K562 (cell line): ENCODE data around the gene CISTR. TPM values are rescaled to one million over a fixed set of nuclear protein-coding genes. Genes with fewer than 3 reads are reported as not detected.

ENCODE experiments used
- ATAC-seq: fragments of 200-7000 bp; cut with Tn5 transposase; 3 replicates; pipeline ENCODE4 v1.9.1; 2020; ENCODE audit warnings: moderate library complexity
- BruUV-seq: library from RNA; stranded (reverse); fragments of 400-500 nt; replicated peaks from 2 replicates; lab custom pipeline; 2021; lab: Mats Ljungman, UMichigan
- CTCF ChIA-PET: fragments of 300-600 bp; formaldehyde crosslinking; extraction: SDS; loops from one replicate; lab custom pipeline; 2021; ENCODE audit warnings: low intra/inter-chr PET ratio; lab: Yijun Ruan, JAX
- POLR2A ChIA-PET: fragments of 300-600, 350-650 bp; sonication (Branson Sonifier 250); formaldehyde crosslinking; extraction: SDS; loops from one replicate; lab custom pipeline; 2021; ENCODE audit warnings: antibody characterized with exemption, inconsistent platforms; lab: Yijun Ruan, JAX
- DNase-seq, 4 experiments: peaks; one replicate each; pipeline versions ENCODE4 v3.0.0 to v3.0.0-alpha.2; 2011 to 2018; ENCODE audit warnings: low spot score in 3 of 4, mixed read lengths in 3 of 4; ENCODE audit errors: extremely low read depth in 1 of 4
- FAIRE-seq: peaks from 2 replicates; lab custom pipeline; 2011; peaks lifted over from hg19 to GRCh38; lab: Jason Lieb, UNC
- H2AFZ ChIP-seq: 2 replicates; pipeline ENCODE4 v1.6.0; 2011; ENCODE audit warnings: low read depth, low read length, control low read depth, inconsistent platforms
- H3K27ac ChIP-seq: fragments of 200-600 bp; 3 replicates; pipeline ENCODE4 v1.8.0; 2011; ENCODE audit warnings: low read depth, mild to moderate bottlenecking, control low read depth, inconsistent platforms, low read length, moderate library complexity, mixed read lengths; ENCODE audit errors: extremely low read depth
- H3K27me3 ChIP-seq, 2 experiments: fragments of 300-600 bp in 1 of 2; 2 replicates in 1 of 2; 3 replicates in 1 of 2; pipeline versions ENCODE4 v1.6.0 to v1.8.0; 2011; ENCODE audit warnings: inconsistent platforms in 2 of 2, low read length in 2 of 2, mild to moderate bottlenecking in 1 of 2, mixed read lengths in 1 of 2, moderate library complexity in 1 of 2; ENCODE audit not compliant: control insufficient read depth in 2 of 2, insufficient read depth in 2 of 2
- H3K36me3 ChIP-seq: fragments of 300-600 bp; 3 replicates; pipeline ENCODE4 v1.8.0; 2011; ENCODE audit warnings: mild to moderate bottlenecking, low read length, inconsistent platforms; ENCODE audit not compliant: control insufficient read depth, insufficient read depth
- H3K4me1 ChIP-seq, 2 experiments: fragments of 200-600 bp in 1 of 2; replicated peaks in 1 of 2; 2 replicates in 1 of 2; 3 replicates in 1 of 2; pipeline versions ENCODE4 v1.5.1 to v1.8.0; 2011; ENCODE audit warnings: inconsistent platforms in 2 of 2, low read length in 2 of 2, mild to moderate bottlenecking in 1 of 2, mixed read lengths in 1 of 2, moderate library complexity in 1 of 2; ENCODE audit not compliant: control insufficient read depth in 2 of 2, insufficient read depth in 2 of 2
- H3K4me2 ChIP-seq: 2 replicates; pipeline ENCODE4 v1.6.1; 2011; ENCODE audit warnings: low read length, control low read depth, inconsistent platforms, mixed read lengths; ENCODE audit not compliant: insufficient read depth
- H3K4me3 ChIP-seq: fragments of 200-600 bp; sonication (generic), shearing (Covaris generic); 2 replicates; pipeline ENCODE4 v1.5.1; 2016; ENCODE audit warnings: control low read depth, inconsistent platforms
- H3K79me2 ChIP-seq: fragments of 200-600 bp; 3 replicates; pipeline ENCODE4 v1.8.0; 2011; ENCODE audit warnings: low read length, inconsistent platforms; ENCODE audit not compliant: control insufficient read depth, insufficient read depth
- H3K9ac ChIP-seq, 2 experiments: 2 replicates each; pipeline versions ENCODE4 v1.6.0 to v1.6.1; 2011; ENCODE audit warnings: low read depth in 2 of 2, low read length in 2 of 2, control low read depth in 1 of 2, inconsistent platforms in 1 of 2, mild to moderate bottlenecking in 1 of 2, mixed read lengths in 1 of 2; ENCODE audit not compliant: insufficient read depth in 1 of 2
- H3K9me1 ChIP-seq: one replicate; pipeline ENCODE4 v1.6.0; 2011; ENCODE audit warnings: inconsistent platforms, mild to moderate bottlenecking, low read length, moderate library complexity; ENCODE audit not compliant: control insufficient read depth, insufficient read depth
- H3K9me3 ChIP-seq: replicated peaks from 2 replicates; pipeline ENCODE4 v1.5.1; 2011; ENCODE audit warnings: low read depth, low read length, inconsistent platforms; ENCODE audit not compliant: control insufficient read depth, insufficient read depth
- H4K20me1 ChIP-seq: replicated peaks from 2 replicates; pipeline ENCODE4 v1.6.1; 2011; ENCODE audit warnings: low read length, inconsistent platforms, mixed read lengths; ENCODE audit not compliant: control insufficient read depth, insufficient read depth
- BRD9 ChIP-seq: fragments of 450-650 bp; IDR thresholded peaks from 2 replicates; pipeline ENCODE4 v1.6.1; 2018; ENCODE audit warnings: low read depth; ENCODE audit not compliant: partially characterized antibody
- HNRNPUL1 ChIP-seq: fragments of 200-400 bp; formaldehyde crosslinking; IDR thresholded peaks from 2 replicates; pipeline ENCODE4 v1.6.1; 2017; ENCODE audit warnings: low read length
- NEUROD1 ChIP-seq: fragments of 150-350 bp; IDR thresholded peaks from 2 replicates; pipeline ENCODE4 v1.6.1; 2014; ENCODE audit warnings: borderline replicate concordance, low read length, low read depth; ENCODE audit not compliant: partially characterized antibody
- RFX7 ChIP-seq: fragments of 250-450 bp; sonication (Bioruptor Pico); IDR thresholded peaks from 2 replicates; pipeline ENCODE4 v1.5.1; 2021; ENCODE audit warnings: mild to moderate bottlenecking
- SMC3 ChIP-seq: conservative IDR thresholded peaks from 2 replicates; pipeline ENCODE4 v1.6.1; 2011; ENCODE audit warnings: low read depth, low read length, improper control_type of control experiment; ENCODE audit not compliant: insufficient read depth
- ZNF551 ChIP-seq: fragments of 250-450 bp; sonication (Bioruptor Pico); IDR thresholded peaks from 2 replicates; pipeline ENCODE4 v1.5.0; 2021; ENCODE audit warnings: mild to moderate bottlenecking, moderate library complexity
- WGBS: fragments of 100-300 bp; shearing (Covaris generic); methylation state at CpG from one replicate; pipeline ENCODE4 v1.1.6; 2016; ENCODE audit warnings: low coverage, mixed read lengths; ENCODE audit not compliant: insufficient coverage; ENCODE audit errors: missing lambda C conversion rate; 5-methylcytosine and 5-hydroxymethylcytosine counted together
- in situ Hi-C: fragments of 300-500 bp; cut with MboI; formaldehyde crosslinking; loops from 4 replicates; pipeline ENCODE4 v1.15.0; 2018; ENCODE audit warnings: inconsistent platforms, mixed read lengths
- intact Hi-C: fragments of 100-400 bp; cut with micrococcal nuclease; formaldehyde crosslinking; loops from 2 replicates; pipeline ENCODE4 v1.14.2; 2022
- polyA plus RNA-seq, 8 experiments: library from polyadenylated mRNA; depleted of rRNA in 4 of 8; stranded (reverse) in 5 of 8; unstranded in 3 of 8; fragments of >200 nt; fragmentation: Nextera tagmentation in 2 of 8; fragmentation: Illumina TruSeq in 1 of 8; extraction: Ambion mirVana in 2 of 8; extraction: Trizol in 1 of 8; gene quantifications; 2 replicates each; pipeline versions ENCODE4 v1.2.1 to v1.2.3, GENCODE V29; 2011 to 2014; ENCODE audit warnings: inconsistent platforms in 1 of 8, missing spikeins in 1 of 8
- total RNA-seq, 7 experiments: library from RNA; depleted of rRNA in 6 of 7; stranded (reverse); fragments of >200 nt in 6 of 7; fragmentation: Illumina TruSeq in 2 of 7; extraction: Trizol in 2 of 7; gene quantifications; 2 replicates each; pipeline versions ENCODE4 v1.2.1 to v1.2.3, GENCODE V29; 2011 to 2021; ENCODE audit warnings: low replicate concordance in 1 of 7
- TF ChIP-seq, protein P1 (sequence below), 2 experiments: fragments of 450-650 bp; formaldehyde crosslinking in 1 of 2; IDR thresholded peaks; 2 replicates each; pipeline versions ENCODE4 v1.4.0 to v1.6.1; 2014 to 2020; ENCODE audit warnings: mild to moderate bottlenecking in 2 of 2, borderline replicate concordance in 1 of 2, low read depth in 1 of 2

The CISTR gene
- total and polyA plus RNA-seq, 9 of the 15 experiments (the other 6 are each of a cell fraction or from before 2014, with no cell fraction given) = not detected

DNA sequence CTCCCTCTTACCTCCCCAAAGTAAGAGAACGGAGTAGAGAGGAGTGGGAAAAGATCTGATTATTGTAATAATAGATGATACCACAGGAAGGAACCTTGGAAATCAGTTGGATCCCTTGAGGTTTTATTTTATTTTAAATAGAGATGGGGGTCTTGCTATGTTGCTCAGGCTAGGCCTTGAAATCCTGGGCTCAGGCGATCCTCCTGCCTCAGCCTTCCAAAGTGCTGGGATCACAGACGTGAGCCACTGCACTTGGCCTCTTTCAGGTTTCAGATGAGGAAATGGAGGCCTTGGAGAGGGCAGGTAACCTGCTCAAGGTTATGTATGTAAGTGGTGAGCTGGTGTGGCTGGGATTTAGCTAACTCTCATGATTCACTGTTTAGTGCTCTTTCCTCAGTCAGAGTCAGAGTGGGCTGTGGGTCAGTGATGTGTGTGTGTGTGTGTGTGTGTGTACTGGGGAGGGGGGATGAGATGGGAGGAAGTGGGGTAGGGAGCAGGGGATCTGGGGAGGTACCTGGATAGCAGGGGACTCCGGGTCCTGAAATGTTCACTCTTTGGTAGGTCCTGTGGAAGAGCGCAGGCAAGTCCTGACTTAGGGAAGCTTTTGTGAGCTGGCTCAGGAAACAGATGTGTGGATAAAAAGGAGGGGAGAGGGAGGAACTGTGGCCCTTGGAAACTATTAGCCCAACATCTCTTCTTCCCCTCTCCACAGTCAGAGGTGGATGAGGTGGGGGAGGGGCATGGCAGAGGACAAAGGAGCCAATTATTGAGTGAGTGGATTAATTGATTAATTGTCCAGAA is 4.7 kb upstream of the CISTR start:
- Histone ChIP-seq H4K20me1 (0 out of 2 replicates have a peak, but pooled peaks cover 4% of the 10 kb centered on the region), H3K79me2 (no peaks in the 10 kb centered on the region), H3K9me1 (no peaks in the 10 kb centered on the region), H3K4me3 (no peak overlapping the region), H3K9me3 (no peaks in the 10 kb centered on the region), H3K9ac (no peak overlapping the region), H3K27me3 (peaks cover 47 to 82% of the 10 kb centered on the region in 2 experiments), H3K4me2 (peak overlapping the region; percentile 42), H2AFZ (peak overlapping the region; percentile 52), H3K4me1 (peaks cover 2 to 9% of the 10 kb centered on the region in 2 experiments; a peak in 3 of 5 replicates), H3K27ac (no peak overlapping the region), H3K36me3 (no peaks in the 10 kb centered on the region)
- in situ Hi-C loops (loop anchor here (25.0 kb wide), 1 partner anchor 456 kb away; no protein-coding TSS in a partner anchor), intact Hi-C loops (no loop called here)
- no peak for DNase-seq
- TF ChIP-seq RFX7 (CRISPR knock-in tag) = no peak
- TF ChIP-seq NEUROD1 = no peak
- TF ChIP-seq BRD9 = no peak
- TF ChIP-seq ZNF551 (CRISPR knock-in tag) = no peak
- no peak for TF ChIP-seq SMC3
- TF ChIP-seq, protein P1, sequence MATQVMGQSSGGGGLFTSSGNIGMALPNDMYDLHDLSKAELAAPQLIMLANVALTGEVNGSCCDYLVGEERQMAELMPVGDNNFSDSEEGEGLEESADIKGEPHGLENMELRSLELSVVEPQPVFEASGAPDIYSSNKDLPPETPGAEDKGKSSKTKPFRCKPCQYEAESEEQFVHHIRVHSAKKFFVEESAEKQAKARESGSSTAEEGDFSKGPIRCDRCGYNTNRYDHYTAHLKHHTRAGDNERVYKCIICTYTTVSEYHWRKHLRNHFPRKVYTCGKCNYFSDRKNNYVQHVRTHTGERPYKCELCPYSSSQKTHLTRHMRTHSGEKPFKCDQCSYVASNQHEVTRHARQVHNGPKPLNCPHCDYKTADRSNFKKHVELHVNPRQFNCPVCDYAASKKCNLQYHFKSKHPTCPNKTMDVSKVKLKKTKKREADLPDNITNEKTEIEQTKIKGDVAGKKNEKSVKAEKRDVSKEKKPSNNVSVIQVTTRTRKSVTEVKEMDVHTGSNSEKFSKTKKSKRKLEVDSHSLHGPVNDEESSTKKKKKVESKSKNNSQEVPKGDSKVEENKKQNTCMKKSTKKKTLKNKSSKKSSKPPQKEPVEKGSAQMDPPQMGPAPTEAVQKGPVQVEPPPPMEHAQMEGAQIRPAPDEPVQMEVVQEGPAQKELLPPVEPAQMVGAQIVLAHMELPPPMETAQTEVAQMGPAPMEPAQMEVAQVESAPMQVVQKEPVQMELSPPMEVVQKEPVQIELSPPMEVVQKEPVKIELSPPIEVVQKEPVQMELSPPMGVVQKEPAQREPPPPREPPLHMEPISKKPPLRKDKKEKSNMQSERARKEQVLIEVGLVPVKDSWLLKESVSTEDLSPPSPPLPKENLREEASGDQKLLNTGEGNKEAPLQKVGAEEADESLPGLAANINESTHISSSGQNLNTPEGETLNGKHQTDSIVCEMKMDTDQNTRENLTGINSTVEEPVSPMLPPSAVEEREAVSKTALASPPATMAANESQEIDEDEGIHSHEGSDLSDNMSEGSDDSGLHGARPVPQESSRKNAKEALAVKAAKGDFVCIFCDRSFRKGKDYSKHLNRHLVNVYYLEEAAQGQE (IDR thresholded peaks at IDR 0.05; ENCODE audit: borderline replicate concordance) = no peak
- TF ChIP-seq, protein P1 (CRISPR knock-in tag; IDR thresholded peaks at IDR 0.05; ENCODE audit: low read depth) = no peak
- no peak for TF ChIP-seq HNRNPUL1
- 3% methylated on average over 3 of the region's 5 CpGs for WGBS
- ATAC-seq = no peak
- BruUV-seq = no TSS peak
- ChIA-PET CTCF (interaction anchor here (0.6 to 1.5 kb wide), 5 partner anchors 10 to 214 kb away, joined by 3 to 7 read pairs (median 3); no protein-coding TSS in a partner anchor), POLR2A (interaction anchor here (0.6 to 1.1 kb wide), 4 partner anchors 9 to 232 kb away, joined by 3 read pairs; no protein-coding TSS in a partner anchor)
- no peak for FAIRE-seq
